HG02870 (cell line): Measurements from ENCODE around the gene C3.
"Not testable (repeated sequence)": the region's sequence is repeated elsewhere in the genome, so short reads cannot be mapped to it uniquely, and the experiment has no call there.

Source experiments
- ATAC-seq: cut with Tn5 transposase; IDR thresholded peaks from one replicate; pipeline ENCODE4 v1.9.1; 2021; ENCODE audit warnings: mild to moderate bottlenecking, moderate library complexity; ENCODE audit not compliant: unreplicated experiment

Gene C3

GRCh38 chr19:6693056-6693471, 27.4 kb downstream of the C3 start:
- ATAC-seq = no peak

- ATAC-seq = no peak
These were observed 28.4 kb downstream of the C3 start for GRCh38 chr19:6692027-6692426.

DNA sequence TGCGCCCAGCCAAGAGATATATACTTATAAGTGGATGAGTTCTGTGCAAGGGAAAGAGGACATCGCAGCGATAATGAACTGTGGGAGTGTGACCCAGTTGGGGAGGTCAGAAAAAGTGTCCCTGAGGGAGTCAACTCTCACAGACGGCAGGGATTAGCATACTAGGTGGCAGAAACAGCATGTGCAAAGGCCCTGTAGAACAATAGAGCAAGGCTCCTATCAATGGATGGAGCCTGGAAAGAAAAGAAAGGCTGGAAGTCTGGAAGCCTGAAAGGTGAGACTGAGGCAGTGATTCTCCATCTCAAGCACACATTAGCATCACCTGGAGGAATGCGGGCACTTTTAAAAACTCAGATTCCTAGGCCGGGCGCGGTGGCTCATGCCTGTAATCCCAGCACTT, 29.1 kb downstream of the C3 start:
- no peak for ATAC-seq

- ATAC-seq = no peak
These were observed 30.1 kb downstream of the C3 start for GRCh38 chr19:6690160-6690885.

DNA sequence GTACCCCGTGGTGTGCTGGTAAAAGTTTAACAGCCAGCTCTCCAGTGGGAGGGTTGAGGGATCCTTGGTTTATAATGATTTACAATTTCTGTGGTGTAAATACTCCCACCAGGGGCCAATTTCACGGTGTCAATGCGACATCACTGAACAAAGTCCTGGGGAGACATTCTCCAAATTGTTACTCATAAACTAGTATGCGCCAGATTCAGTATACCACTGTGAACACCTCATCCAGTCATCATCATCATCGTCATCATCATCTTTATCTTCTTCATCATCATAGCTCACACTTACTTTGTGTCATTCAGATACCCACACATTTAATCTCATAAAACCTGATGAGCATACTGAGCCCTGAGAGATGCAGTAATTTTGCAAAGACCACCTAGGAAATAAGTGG, 33.3 kb downstream of the C3 start:
- ATAC-seq = no peak

DNA sequence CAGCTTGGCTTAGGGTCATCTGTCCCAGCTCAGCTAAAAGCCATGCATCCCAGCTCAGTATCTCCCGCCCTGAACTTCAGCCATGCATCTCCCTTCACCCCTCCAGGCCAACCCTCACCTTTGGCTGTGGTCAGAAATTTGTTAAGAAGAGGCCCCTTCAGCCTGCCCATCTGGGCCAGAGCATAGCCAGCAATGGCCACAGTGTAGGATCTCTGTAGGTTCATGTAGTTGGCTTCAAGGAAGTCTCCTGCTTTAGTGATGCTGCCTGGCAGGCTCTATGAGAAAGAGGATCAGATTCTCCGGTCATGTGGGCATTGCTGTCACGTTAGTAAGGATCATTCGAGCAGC, 33.8 kb downstream of the C3 start:
- no peak for ATAC-seq

GRCh38 chr19:6685962-6686627, 34.4 kb downstream of the C3 start:
- ATAC-seq = no peak

DNA sequence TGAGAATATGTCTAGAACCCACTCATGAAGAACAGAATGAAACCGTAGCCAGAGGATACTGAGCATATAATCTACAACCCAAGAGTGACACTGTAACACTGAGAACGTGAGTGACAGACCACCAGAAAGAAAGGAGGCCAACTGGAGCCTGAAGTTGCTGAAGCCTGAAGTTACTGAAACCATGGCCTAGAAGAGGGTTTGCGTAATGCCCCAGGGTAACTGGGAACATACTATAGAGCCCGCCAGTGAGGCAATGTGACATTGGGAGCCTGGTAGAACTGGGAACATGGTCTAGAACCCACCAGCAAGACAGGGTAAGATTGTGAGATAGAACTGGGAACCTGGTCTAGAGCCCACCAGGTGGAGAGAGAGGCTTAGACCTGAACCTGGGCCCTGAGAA, 35.0 kb downstream of the C3 start:
- no peak for ATAC-seq

GRCh38 chr19:6683971-6684370, 36.5 kb downstream of the C3 start:
- ATAC-seq = no peak

- no peak for ATAC-seq
These were observed 37.8 kb downstream of the C3 start for GRCh38 chr19:6682607-6683128.

GRCh38 chr19:6680141-6680540, 40.3 kb downstream of the C3 start:
- ATAC-seq = no peak

DNA sequence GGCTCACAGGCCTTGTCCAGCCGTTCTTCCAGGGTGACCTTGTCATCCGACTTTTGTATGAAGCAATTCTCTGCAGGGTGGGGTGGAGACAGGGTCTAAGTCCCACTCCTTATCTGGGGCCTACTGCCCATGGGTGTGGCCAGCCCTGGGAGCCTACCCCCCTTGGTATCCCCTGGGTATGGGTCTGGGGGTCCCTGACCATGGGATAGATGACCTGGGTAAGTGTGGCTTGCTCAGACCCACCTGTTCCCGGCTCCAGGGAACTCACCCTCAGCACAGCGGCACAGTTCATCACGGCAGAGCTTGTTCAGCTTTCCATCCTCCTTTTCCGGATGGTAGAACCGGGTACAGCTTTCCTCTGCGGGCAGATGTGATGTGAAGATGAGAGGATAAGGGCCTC, 41.3 kb downstream of the C3 start:
- ATAC-seq = no peak

DNA sequence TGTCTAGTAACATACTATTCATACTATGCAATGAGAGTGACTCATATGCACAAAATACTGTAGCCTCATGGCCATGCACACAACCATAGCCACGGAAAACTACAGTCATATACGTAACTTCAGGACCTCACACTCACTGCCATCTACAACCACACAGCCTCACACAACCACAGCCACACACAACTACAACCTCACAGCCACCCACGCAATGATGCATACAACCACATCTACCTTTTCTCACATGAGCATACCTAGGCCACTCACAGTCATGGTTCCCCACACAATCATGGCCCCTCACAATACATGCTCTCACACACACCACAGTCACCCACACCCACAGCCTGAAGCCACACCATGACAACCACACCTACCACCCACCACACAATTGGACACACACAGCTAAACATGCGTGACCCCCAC, 41.8 kb downstream of the C3 start:
- ATAC-seq = no peak

GRCh38 chr19:6677883-6678689, 42.4 kb downstream of the C3 start:
- ATAC-seq = no peak

GRCh38 chr19:6677495-6677882, 43.0 kb downstream of the C3 start:
- no peak for ATAC-seq

GRCh38 chr19:6676288-6676687, 44.2 kb downstream of the C3 start:
- no peak for ATAC-seq

- no peak for ATAC-seq
These were observed 45.6 kb downstream of the C3 start for GRCh38 chr19:6674868-6675305.

GRCh38 chr19:6674408-6674807, 46.0 kb downstream of the C3 start:
- ATAC-seq = not testable (repeated sequence)

GRCh38 chr19:6672693-6673290, 47.7 kb downstream of the C3 start:
- no peak for ATAC-seq

DNA sequence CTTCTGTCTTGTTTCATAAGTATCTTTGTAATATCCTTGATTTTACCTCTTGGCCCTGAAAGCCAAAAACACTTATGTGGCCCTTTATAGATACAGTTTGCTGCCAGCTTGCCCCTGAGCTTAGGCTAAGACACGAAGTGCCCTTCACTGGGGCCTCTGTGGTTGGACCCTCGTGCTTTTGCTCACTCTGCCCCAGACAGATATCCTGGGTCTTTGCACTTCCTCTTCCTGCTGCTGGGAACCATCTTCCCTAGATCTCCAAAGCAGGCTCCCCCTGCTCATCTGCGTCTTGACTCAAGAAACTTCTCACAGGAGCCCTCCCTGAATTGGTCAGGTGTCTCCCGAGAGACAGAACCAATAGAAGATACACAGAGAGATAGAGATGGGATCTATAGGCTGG, 48.5 kb downstream of the C3 start:
- no peak for ATAC-seq

DNA sequence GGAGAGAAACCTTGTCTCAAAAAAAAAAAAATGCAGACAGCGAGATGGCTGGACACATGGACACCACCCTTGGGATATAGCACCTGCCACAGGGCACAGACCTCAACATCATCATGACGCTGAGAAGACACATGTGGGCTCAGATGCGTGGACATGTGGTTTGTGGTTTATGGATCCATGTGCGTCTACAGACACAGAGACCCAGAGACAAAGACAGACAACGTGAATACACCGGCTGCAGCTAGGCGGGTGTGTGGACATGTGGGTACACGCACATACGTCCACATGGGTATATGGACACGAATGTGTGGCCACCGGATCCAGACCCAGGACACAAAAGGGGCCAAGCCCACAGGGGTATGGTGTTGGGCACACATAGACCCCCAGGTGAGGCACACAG, 51.8 kb downstream of the C3 start:
- no peak for ATAC-seq
